HCT116 (cell line): ENCODE measurements around the gene ATXN2. TPM values are rescaled to one million over a fixed set of nuclear protein-coding genes. Genes with fewer than 3 reads are reported as not detected.

ENCODE experiments used
- ATAC-seq: fragments of 200-7000 bp; cut with Tn5 transposase; 2 replicates; pipeline ENCODE4 v1.9.1; 2020; ENCODE audit warnings: mild to moderate bottlenecking, moderate library complexity
- BruUV-seq: library from RNA; stranded (reverse); fragments of 400-500 nt; replicated peaks from 2 replicates; lab custom pipeline; 2021; lab: Mats Ljungman, UMichigan
- CTCF ChIA-PET: fragments of 300-600 bp; sonication (Branson Sonifier 250); formaldehyde crosslinking; loops from one replicate; lab custom pipeline; 2021; ENCODE audit warnings: antibody characterized with exemption; lab: Charles Lee
- POLR2A ChIA-PET: fragments of 300-600, 350-600 bp; sonication (Branson Sonifier 250); formaldehyde crosslinking; loops from one replicate; lab custom pipeline; 2021; ENCODE audit warnings: antibody characterized with exemption; lab: Charles Lee
- RAD21 ChIA-PET, 2 experiments: fragments of 300-600 bp; sonication (Branson Sonifier 250); formaldehyde crosslinking; loops; one replicate each; lab custom pipeline; 2023; ENCODE audit warnings: low total read pairs in 2 of 2; ENCODE audit not compliant: uncharacterized antibody in 2 of 2, unreplicated experiment in 2 of 2, low non-redundant PET in 1 of 2; lab: Charles Lee
- DNase-seq: peaks from one replicate; pipeline ENCODE4 v3.0.0-alpha.2; 2010; ENCODE audit warnings: low read depth, low spot score
- H2AFZ ChIP-seq: fragments of 200-600 bp; shearing (Covaris generic), sonication (generic); 2 replicates; pipeline ENCODE4 v1.6.1; 2017; ENCODE audit warnings: low read depth, mixed run types, mixed read lengths, antibody characterized with exemption, low read length; ENCODE audit not compliant: poor library complexity, severe bottlenecking
- H3K27ac ChIP-seq: 2 replicates; pipeline ENCODE4 v1.5.1; 2012; ENCODE audit warnings: low read depth, low read length
- H3K27me3 ChIP-seq: fragments of 200-600 bp; sonication (generic); 2 replicates; pipeline ENCODE4 v1.6.1; 2016; ENCODE audit warnings: mixed run types, low read length, mixed read lengths; ENCODE audit not compliant: insufficient read depth
- H3K36me3 ChIP-seq, 2 experiments: fragments of 200-500 bp in 1 of 2; fragments of 200-600 bp in 1 of 2; sonication (Bioruptor generic) in 1 of 2; sonication (generic) in 1 of 2; 2 replicates each; pipeline versions ENCODE4 v1.5.1 to v1.6.1; 2014 to 2016; ENCODE audit warnings: low read length in 2 of 2, inconsistent platforms in 1 of 2, mixed read lengths in 1 of 2, mixed run types in 1 of 2; ENCODE audit not compliant: insufficient read depth in 2 of 2, control insufficient read depth in 1 of 2
- H3K4me1 ChIP-seq, 2 experiments: fragments of 200-600 bp in 1 of 2; sonication (generic) in 1 of 2; 2 replicates each; pipeline versions ENCODE4 v1.5.1 to v1.6.1; 2012 to 2017; ENCODE audit warnings: low read length in 2 of 2, inconsistent platforms in 1 of 2, mild to moderate bottlenecking in 1 of 2, mixed read lengths in 1 of 2, mixed run types in 1 of 2, moderate library complexity in 1 of 2; ENCODE audit not compliant: insufficient read depth in 2 of 2, control insufficient read depth in 1 of 2
- H3K4me2 ChIP-seq: fragments of 200-600 bp; sonication (generic); 2 replicates; pipeline ENCODE4 v1.6.1; 2017; ENCODE audit warnings: mixed run types, low read length, mixed read lengths
- H3K4me3 ChIP-seq, 2 experiments: fragments of 200-600 bp in 1 of 2; sonication (generic) in 1 of 2; replicated peaks in 1 of 2; 2 replicates each; pipeline ENCODE4 v1.5.1; 2011 to 2016; ENCODE audit warnings: low read length in 2 of 2, control low read depth in 1 of 2, low read depth in 1 of 2, mild to moderate bottlenecking in 1 of 2, mixed read lengths in 1 of 2, mixed run types in 1 of 2
- H3K79me2 ChIP-seq: fragments of 200-600 bp; sonication (generic); 2 replicates; pipeline ENCODE4 v1.6.1; 2017; ENCODE audit warnings: mild to moderate bottlenecking, mixed run types, low read length, moderate library complexity, mixed read lengths; ENCODE audit not compliant: insufficient read depth
- H3K9ac ChIP-seq: fragments of 200-600 bp; sonication (generic); 2 replicates; pipeline ENCODE4 v1.6.1; 2016; ENCODE audit warnings: low read length, mixed read lengths
- H3K9me2 ChIP-seq: fragments of 200-600 bp; sonication (generic), shearing (Covaris generic); 2 replicates; pipeline ENCODE4 v1.6.1; 2017; ENCODE audit warnings: mixed run types, mild to moderate bottlenecking, moderate library complexity; ENCODE audit not compliant: insufficient read depth
- H3K9me3 ChIP-seq, 2 experiments: fragments of 200-500 bp in 1 of 2; fragments of 200-600 bp in 1 of 2; sonication (Bioruptor generic) in 1 of 2; sonication (generic) in 1 of 2; 2 replicates each; pipeline ENCODE4 v1.6.1; 2014 to 2017; ENCODE audit warnings: low read length in 2 of 2, mixed read lengths in 2 of 2, inconsistent platforms in 1 of 2, low read depth in 1 of 2, mild to moderate bottlenecking in 1 of 2, mixed run types in 1 of 2, moderate library complexity in 1 of 2; ENCODE audit not compliant: control insufficient read depth in 1 of 2, insufficient read depth in 1 of 2
- H4K20me1 ChIP-seq: fragments of 200-600 bp; sonication (generic), shearing (Covaris generic); 2 replicates; pipeline ENCODE4 v1.6.1; 2017; ENCODE audit warnings: mixed run types, mild to moderate bottlenecking, moderate library complexity; ENCODE audit not compliant: insufficient read depth
- CBX3 ChIP-seq: IDR thresholded peaks from 2 replicates; pipeline ENCODE4 v1.6.1; 2012; ENCODE audit warnings: low read depth
- ELF1 ChIP-seq: IDR thresholded peaks from 2 replicates; pipeline ENCODE4 v1.6.1; 2012; ENCODE audit warnings: low read depth, borderline replicate concordance
- ZFX ChIP-seq: fragments of 450-650 bp; IDR thresholded peaks from 2 replicates; pipeline ENCODE4 v1.6.1; 2017
- ZNF274 ChIP-seq: fragments of 200-500 bp; sonication (Bioruptor generic); IDR thresholded peaks from 2 replicates; pipeline ENCODE4 v1.6.1; 2014; ENCODE audit warnings: mild to moderate bottlenecking, low read depth, low read length, inconsistent platforms
- intact Hi-C: fragments of 100-400 bp; cut with micrococcal nuclease; formaldehyde crosslinking; loops from 2 replicates; pipeline ENCODE4 v1.10.0; 2022
- total RNA-seq: library from RNA; stranded (reverse); gene quantifications from one replicate; pipeline ENCODE4 v1.2.1, GENCODE V29; 2021; ENCODE audit not compliant: unreplicated experiment

ATXN2 gene
- total RNA-seq, 1 experiment from 2014 or later = 72.7 TPM

DNA sequence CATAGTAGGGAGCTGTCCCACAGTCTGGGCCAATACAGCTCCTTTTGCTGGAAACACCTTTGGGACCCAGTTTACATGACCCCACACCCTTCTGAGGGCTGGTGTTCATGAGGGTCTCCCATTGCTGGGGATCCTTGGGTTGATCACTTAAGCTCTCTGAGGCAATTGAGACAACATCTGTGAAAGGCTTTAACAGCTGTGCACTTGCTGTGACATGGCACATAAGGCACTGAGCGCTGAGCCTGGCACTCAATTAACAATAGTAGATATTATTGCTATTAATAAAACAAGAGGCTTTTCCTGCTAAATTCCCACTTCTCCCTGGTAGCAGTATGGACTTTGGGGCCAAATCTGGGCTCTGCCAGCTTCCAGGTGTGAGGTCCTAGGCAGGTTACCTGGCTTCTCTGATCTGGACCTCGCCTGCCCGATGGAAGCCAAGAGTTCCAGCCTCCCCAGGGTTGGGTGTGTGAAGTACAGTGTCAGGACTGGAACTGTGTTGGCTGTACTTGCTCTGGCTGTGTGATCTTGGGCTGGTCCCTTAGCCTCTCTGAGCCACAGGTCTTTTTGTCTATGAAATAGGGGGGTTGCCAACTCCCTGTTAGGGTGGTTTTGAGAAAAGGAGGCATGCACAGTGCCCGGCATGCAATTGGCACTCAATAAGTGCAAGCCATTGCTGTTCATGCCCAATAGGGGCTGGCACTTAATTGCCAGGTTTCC, 190.3 kb downstream of the ATXN2 start:
- Histone ChIP-seq H3K4me1 (peaks cover 33 to 80% of the 10 kb centered on the region in 2 experiments), H3K27me3 (no peaks in the 10 kb centered on the region), H2AFZ (no peak overlapping the region), H3K4me3 (no peak overlapping the region), H3K79me2 (peaks cover 40% of the 10 kb centered on the region), H3K36me3 (no peaks in the 10 kb centered on the region), H3K9ac (peak overlapping the region; percentile 38; the same call in 1 of the 2 replicates), H4K20me1 (no peaks in the 10 kb centered on the region), H3K9me3 (no peaks in the 10 kb centered on the region), H3K9me2 (no peaks in the 10 kb centered on the region), H3K27ac (peak overlapping the region; percentile 30; the same call in 1 of the 2 replicates), H3K4me2 (peak overlapping the region; percentile 67)
- ATAC-seq (no peak), DNase-seq (no peak)
- intact Hi-C loops = no loop called here
- CTCF ChIA-PET = no interaction called here
- no TSS peak for BruUV-seq
- TF ChIP-seq ZNF274 (no peak), CBX3 (no peak)
- RAD21 ChIA-PET = no interaction called here
- POLR2A ChIA-PET = no interaction called here

DNA sequence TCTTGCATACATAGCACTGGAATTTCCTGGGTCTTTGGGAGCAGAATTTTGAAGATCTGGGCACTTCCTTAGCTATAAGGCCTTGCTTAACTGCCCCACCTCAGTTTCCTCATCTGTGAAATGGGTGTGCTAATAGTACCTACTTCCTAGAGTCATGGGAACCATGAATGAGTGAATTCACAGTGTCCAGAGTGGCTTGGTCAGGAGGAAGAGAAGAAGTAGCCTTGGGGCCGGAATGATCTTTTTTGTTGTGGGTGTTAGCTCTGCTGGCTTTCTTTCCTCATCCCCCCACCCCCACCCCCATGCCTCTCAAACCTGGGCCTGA, 191.0 kb downstream of the ATXN2 start:
- intact Hi-C loops = no loop called here
- POLR2A ChIA-PET = no interaction called here
- BruUV-seq = no TSS peak

More for the DNA sequence above, 191.0 kb downstream of the ATXN2 start:
- ATAC-seq (no peak), DNase-seq (no peak)
- ChIA-PET RAD21 (no interaction called here), CTCF (no interaction called here)
- Histone ChIP-seq H3K27ac (no peak overlapping the region), H3K9ac (no peak overlapping the region), H3K79me2 (peaks cover 40% of the 10 kb centered on the region), H3K4me3 (no peak overlapping the region), H3K36me3 (no peaks in the 10 kb centered on the region), H3K4me1 (peaks cover 29 to 72% of the 10 kb centered on the region in 2 experiments), H3K9me2 (no peaks in the 10 kb centered on the region), H2AFZ (no peak overlapping the region), H3K9me3 (no peaks in the 10 kb centered on the region), H3K27me3 (no peaks in the 10 kb centered on the region), H3K4me2 (no peak overlapping the region), H4K20me1 (no peaks in the 10 kb centered on the region)
- TF ChIP-seq ELF1 = no peak
- TF ChIP-seq ZFX = no peak
